Astrocyte of the cerebellum (primary cell): ENCODE measurements around the gene DNAJC25.
A peak's percentile ranks its signal among the peaks of the same experiment; 100 is the strongest.
"Not testable (repeated sequence)": the region's sequence is repeated elsewhere in the genome, so short reads cannot be mapped to it uniquely, and the experiment has no call there.

Source experiments
- DNase-seq: peaks from one replicate; pipeline ENCODE4 v3.0.0-alpha.2; 2011; ENCODE audit warnings: low read depth
- H3K4me3 ChIP-seq: 2 replicates; pipeline ENCODE4 v1.5.1; 2011; ENCODE audit warnings: mild to moderate bottlenecking, low read depth, low read length, moderate library complexity
- CTCF ChIP-seq: IDR thresholded peaks from 2 replicates; pipeline ENCODE4 v1.5.1; 2012; ENCODE audit warnings: low read length, low read depth, moderate library complexity, mild to moderate bottlenecking; ENCODE audit errors: missing control alignments
- in situ Hi-C: cut with HindIII; loops from 2 replicates; pipeline ENCODE4 v1.10.0; 2017; ENCODE audit warnings: low sequenced_read_pairs

Gene DNAJC25

GRCh38 chr9:111610149-111610548, 21.0 kb upstream of the DNAJC25 start:
- no peak overlapping the region for H3K4me3 ChIP-seq
- no peak for TF ChIP-seq CTCF
- no peak for DNase-seq
- in situ Hi-C loops = loop anchor here (5.0 kb wide), 1 partner anchor 33 kb away; no protein-coding TSS in a partner anchor

GRCh38 chr9:111610845-111611244, 20.3 kb upstream of the DNAJC25 start:
- in situ Hi-C loops = loop anchor here (5.0 kb wide), 1 partner anchor 34 kb away; no protein-coding TSS in a partner anchor
- no peak for TF ChIP-seq CTCF
- no peak overlapping the region for H3K4me3 ChIP-seq
- no peak for DNase-seq

GRCh38 chr9:111613436-111614040, 17.6 kb upstream of the DNAJC25 start:
- H3K4me3 ChIP-seq = no peak overlapping the region
- no peak for DNase-seq
- in situ Hi-C loops = loop anchor here (5.0 kb wide), 1 partner anchor 36 kb away; no protein-coding TSS in a partner anchor
- no peak for TF ChIP-seq CTCF

- no peak overlapping the region for H3K4me3 ChIP-seq
- in situ Hi-C loops = no loop called here
- no peak for DNase-seq
- TF ChIP-seq CTCF = no peak
These were observed 15.2 kb upstream of the DNAJC25 start for GRCh38 chr9:111615928-111616327.

GRCh38 chr9:111617349-111617748, 13.8 kb upstream of the DNAJC25 start:
- in situ Hi-C loops, DNase-seq, H3K4me3 ChIP-seq: not testable (repeated sequence)

- TF ChIP-seq CTCF = peak; percentile 100
- DNase-seq = no peak
- in situ Hi-C loops = no loop called here
- no peak overlapping the region for H3K4me3 ChIP-seq
These were observed 9.1 kb upstream of the DNAJC25 start for GRCh38 chr9:111621895-111622480.

GRCh38 chr9:111622626-111623025, 8.5 kb upstream of the DNAJC25 start:
- H3K4me3 ChIP-seq = no peak overlapping the region
- DNase-seq = no peak
- in situ Hi-C loops = no loop called here
- TF ChIP-seq CTCF = no peak
